ENCODE results near the gene TMEM62. TPM values are rescaled to one million over a fixed set of nuclear protein-coding genes. Genes with fewer than 3 reads are reported as not detected.

The TMEM62 gene
- total and polyA plus RNA-seq, 2 of the 8 experiments (the other 6 are each of a cell fraction or from before 2014, with no cell fraction given) = 2.0 to 4.0 TPM

DNA sequence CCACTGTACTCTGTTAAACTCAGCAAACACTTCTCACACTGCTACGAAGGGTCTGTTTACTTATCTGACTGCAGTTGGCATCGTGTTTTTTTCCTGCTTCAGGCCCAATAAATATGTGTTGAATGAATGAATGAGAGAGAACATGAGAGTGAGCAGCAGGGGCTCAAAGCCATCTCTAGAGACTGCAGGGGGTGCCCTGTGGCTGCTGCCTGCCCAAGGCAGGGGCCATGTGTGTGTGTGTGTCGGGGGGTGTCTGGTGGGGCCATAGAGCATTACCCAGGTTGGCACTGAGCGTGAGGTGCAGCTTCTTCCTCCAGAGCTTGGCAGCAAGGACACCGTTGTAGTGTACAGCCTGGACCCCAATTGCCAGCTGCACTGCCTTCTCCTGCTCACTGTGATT is 72.7 kb downstream of the TMEM62 start:
- no peak overlapping the region for H2BK15ac ChIP-seq (ENCODE audit: low read length)
- no peaks in the 10 kb centered on the region for H3K9me3 ChIP-seq (ENCODE audit: insufficient read depth in 2 of 2, low read depth in 1 of 2, low read length in 1 of 2)
- H3K56ac ChIP-seq (replicated peaks; ENCODE audit: insufficient read length, low read depth, low read length) = no peak overlapping the region
- no peak overlapping the region for H2BK5ac ChIP-seq (ENCODE audit: low read depth, low read length)
- no peak overlapping the region for H3K23ac ChIP-seq (ENCODE audit: insufficient read length)
- H2BK20ac ChIP-seq (ENCODE audit: low read length) = no peak overlapping the region
- no peak overlapping the region for H3K4me3 ChIP-seq (ENCODE audit: extremely low read depth in 1 of 4, insufficient read depth in 2 of 4, low read depth in 3 of 4, low read length in 4 of 4)
- H3K4me1 ChIP-seq (replicated peaks in 1 of 4; ENCODE audit: control insufficient read depth in 3 of 4, insufficient read depth in 4 of 4, low read length in 3 of 4) = peaks cover 0 to 3% (median 0%) of the 10 kb centered on the region in 4 experiments; a peak in 1 of 7 replicates
- no peak overlapping the region for H2AFZ ChIP-seq (ENCODE audit: low read length)
- FAIRE-seq (no peak), DNase-seq (ENCODE audit: low read depth in 1 of 2, low spot score in 2 of 2) (no peak)
- H2BK12ac ChIP-seq (ENCODE audit: low read depth, low read length) = no peak overlapping the region
- H4K91ac ChIP-seq (replicated peaks; ENCODE audit: insufficient read length, low read length) = no peak overlapping the region
- H4K8ac ChIP-seq (ENCODE audit: extremely low read depth, insufficient read depth, low read length) = no peak overlapping the region
- TF ChIP-seq CBX8 (IDR thresholded peaks at IDR 0.05; ENCODE audit: borderline replicate concordance, low read depth, low read length) (no peak), GTF2F1 (IDR thresholded peaks at IDR 0.05; ENCODE audit: borderline replicate concordance, low read depth, low read length) (no peak), CEBPB (IDR thresholded peaks at IDR 0.05; ENCODE audit: low read depth, low read length) (no peak), RAD21 (IDR thresholded peaks at IDR 0.05 in 1 of 2, conservative IDR thresholded peaks at IDR 0.05 in 1 of 2; ENCODE audit: low read depth in 2 of 2, low read length in 2 of 2) (no peak), RNF2 (IDR thresholded peaks at IDR 0.05; ENCODE audit: borderline replicate concordance, low read depth, low read length, missing control alignments, poor library complexity, severe bottlenecking) (no peak), ATF3 (IDR thresholded peaks at IDR 0.05; ENCODE audit: insufficient read depth, low read depth, low read length) (no peak), BACH1 (IDR thresholded peaks at IDR 0.05; ENCODE audit: low read length) (no peak), SIN3A (conservative IDR thresholded peaks at IDR 0.05 in 1 of 2, IDR thresholded peaks at IDR 0.05 in 1 of 2; ENCODE audit: low read depth in 1 of 2, low read length in 2 of 2) (no peak), NRF1 (IDR thresholded peaks at IDR 0.05; ENCODE audit: low read depth, low read length) (no peak), POLR2AphosphoS5 (IDR thresholded peaks at IDR 0.05; ENCODE audit: low read depth, low read length) (no peak), SP1 (IDR thresholded peaks at IDR 0.05; ENCODE audit: low read depth, low read length) (no peak), YY1 (IDR thresholded peaks at IDR 0.05; ENCODE audit: low read depth, low read length) (no peak)
- H3K4me2 ChIP-seq (ENCODE audit: insufficient read depth in 1 of 2, low read depth in 2 of 2, low read length in 2 of 2) = no peak overlapping the region
- no peaks in the 10 kb centered on the region for H3K79me1 ChIP-seq (ENCODE audit: low read depth, low read length)
- CTCF ChIA-PET (ENCODE audit: partially characterized antibody) = interaction anchor here (1.0 to 9.6 kb wide), 7 partner anchors 8 to 89 kb away, joined by 3 to 109 read pairs (median 13); no protein-coding TSS in a partner anchor
- H4K20me1 ChIP-seq (replicated peaks in 1 of 2; ENCODE audit: control insufficient read depth in 1 of 2, insufficient read depth in 2 of 2, low read length in 2 of 2) = no peaks in the 10 kb centered on the region
- H2BK120ac ChIP-seq (replicated peaks; ENCODE audit: low read depth, low read length) = no peak overlapping the region
- H3K27me3 ChIP-seq (replicated peaks in 1 of 4; ENCODE audit: control insufficient read depth in 3 of 4, extremely low read depth in 1 of 4, insufficient read depth in 3 of 4, low read length in 3 of 4) = no peaks in the 10 kb centered on the region
- H4K5ac ChIP-seq (ENCODE audit: insufficient read length, low read depth, low read length) = no peak overlapping the region
- H3K4ac ChIP-seq (replicated peaks; ENCODE audit: insufficient read length, low read depth, low read length) = no peak overlapping the region
- no peaks in the 10 kb centered on the region for H3K36me3 ChIP-seq (ENCODE audit: control insufficient read depth in 2 of 4, insufficient read depth in 4 of 4, low read length in 3 of 4)
- POLR2A ChIA-PET (ENCODE audit: partially characterized antibody) = no interaction called here
- no peak overlapping the region for H3K18ac ChIP-seq (ENCODE audit: extremely low read depth, low read length)
- H2AK5ac ChIP-seq (ENCODE audit: low read depth, low read length) = no peak overlapping the region
- no peaks in the 10 kb centered on the region for H3K79me2 ChIP-seq (ENCODE audit: control insufficient read depth in 1 of 2, insufficient read depth in 2 of 2, low read length in 2 of 2)
- no peaks in the 10 kb centered on the region for H3K23me2 ChIP-seq (ENCODE audit: low read depth, low read length)
- no peak overlapping the region for H3K27ac ChIP-seq (ENCODE audit: low read depth, low read length)
- no peak overlapping the region for H3K9ac ChIP-seq (replicated peaks in 1 of 4; ENCODE audit: extremely low read depth in 1 of 4, low read depth in 3 of 4, low read length in 3 of 4)
- H3K14ac ChIP-seq (ENCODE audit: insufficient read length) = no peak overlapping the region
- WGBS, 2 experiments (ENCODE audit: extremely low coverage in 1 of 2, insufficient coverage in 1 of 2, insufficient read length in 1 of 2, insufficient replicate concordance in 2 of 2, low coverage in 1 of 2, low lambda C conversion rate in 2 of 2, missing lambda C conversion rate in 1 of 2) = 81% methylated on average over 4 of the region's 5 CpGs; no CpG with 5 or more reads in 1 of the 2 experiments
